Activated T-helper 9 cell treated with anti-CD3 and anti-CD28 coated beads, Interleukin-2, amount 50 U/mL, for 16 hours (primary cell): ENCODE data around the gene PFKP.
A peak's percentile ranks its signal among the peaks of the same experiment; 100 is the strongest.

Source experiments
- DNase-seq: peaks from one replicate; pipeline ENCODE4 v3.0.0-alpha.2; 2020; ENCODE audit warnings: low read depth

Gene PFKP

DNA sequence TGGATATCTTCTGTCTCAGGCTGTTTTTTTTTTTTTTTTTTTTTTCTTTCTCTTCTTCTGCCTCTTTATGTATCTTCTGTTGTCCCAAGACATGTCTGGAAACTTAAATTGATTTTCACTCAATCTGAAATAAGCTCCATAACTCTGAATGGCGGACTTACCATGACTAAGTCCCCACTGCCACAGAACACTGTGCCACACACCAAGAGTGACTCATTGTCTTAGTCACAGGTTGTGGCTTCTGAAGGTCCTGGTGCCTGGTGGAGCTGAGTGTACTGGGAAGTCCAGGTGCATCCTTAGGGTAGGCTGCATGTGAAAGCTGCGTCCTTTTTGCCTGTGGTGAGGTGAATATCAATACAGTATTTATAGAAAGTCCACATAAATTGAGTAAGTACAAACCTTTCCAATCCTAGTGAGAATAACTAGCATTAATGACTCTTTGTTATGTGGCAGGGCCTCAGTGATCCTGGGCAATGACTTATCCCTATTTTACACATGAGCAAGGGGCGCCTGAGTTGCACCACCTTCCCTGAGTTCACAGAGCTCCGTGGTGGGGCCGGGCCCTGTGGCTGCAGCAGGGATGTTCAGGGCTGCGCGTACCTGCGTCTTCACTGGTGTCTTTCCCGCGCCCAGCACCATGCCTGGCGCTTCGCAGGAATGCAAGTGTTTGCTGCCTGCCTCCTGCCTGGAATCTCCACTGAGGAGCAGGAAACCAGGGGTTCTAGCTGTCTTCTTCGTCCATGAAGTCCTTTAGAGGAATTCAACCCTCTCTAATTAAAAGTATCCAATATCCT lies 4.3 kb downstream of the PFKP start:
- DNase-seq = peak; percentile 24

DNA sequence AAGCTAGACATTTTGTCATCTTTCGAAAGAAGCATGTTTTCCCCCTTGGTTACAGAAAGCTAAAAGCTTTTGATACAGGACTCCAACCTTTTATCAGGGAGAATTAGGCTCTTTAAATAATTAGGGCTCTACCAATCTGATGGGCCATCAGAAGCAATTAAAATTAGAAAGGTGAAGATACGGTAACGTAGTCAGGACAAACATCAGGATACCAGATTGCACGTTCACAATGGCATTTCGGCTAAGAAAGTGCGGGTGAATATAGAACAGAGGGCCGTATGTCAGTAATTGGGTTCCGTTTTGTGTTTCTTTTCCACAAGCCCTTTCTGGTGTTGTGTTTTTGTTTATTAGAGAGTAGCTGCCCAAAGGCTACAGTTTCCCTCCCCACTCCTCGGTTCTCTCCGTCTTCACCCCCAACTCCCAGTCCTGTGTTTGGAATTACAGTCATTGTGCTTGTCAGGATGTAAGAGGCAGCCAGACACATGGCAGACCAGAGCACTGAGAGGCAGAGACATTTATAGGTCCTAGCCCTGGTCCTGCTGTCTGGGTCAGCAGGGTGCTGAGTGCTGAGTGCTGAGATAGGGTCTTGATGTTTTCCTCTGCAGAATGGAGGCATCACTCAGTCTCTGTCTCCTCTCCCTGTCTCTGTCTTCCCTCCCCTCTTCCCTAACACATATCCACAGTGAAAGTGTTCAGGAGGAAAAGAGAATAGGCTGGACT lies 5.5 kb downstream of the PFKP start:
- DNase-seq = no peak

DNA sequence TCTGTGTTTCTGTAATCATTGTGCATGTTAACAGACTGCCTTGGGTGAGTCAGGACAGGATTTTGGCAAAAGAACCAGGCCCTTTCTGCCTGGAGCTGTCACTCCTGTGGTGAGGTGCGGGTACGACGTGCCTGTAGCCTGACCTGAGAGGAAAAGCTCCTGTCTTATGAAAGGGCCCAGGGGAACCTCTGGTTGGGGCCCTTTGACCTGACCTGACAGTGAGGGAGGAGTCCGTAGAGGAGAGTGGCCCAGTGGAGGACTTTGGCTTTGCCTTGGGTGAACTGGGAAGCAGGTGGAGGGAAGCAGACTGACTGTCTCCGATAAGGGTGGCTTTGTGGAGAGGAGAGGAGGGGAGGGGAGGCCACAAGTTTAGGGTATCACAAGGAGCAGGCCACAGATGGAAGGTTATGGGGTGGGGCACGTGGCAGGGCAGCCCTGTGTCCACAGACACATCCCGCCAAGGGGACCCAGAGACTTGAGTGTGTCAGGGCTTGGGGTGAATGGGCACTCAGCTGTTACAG lies 6.9 kb downstream of the PFKP start:
- no peak for DNase-seq

DNA sequence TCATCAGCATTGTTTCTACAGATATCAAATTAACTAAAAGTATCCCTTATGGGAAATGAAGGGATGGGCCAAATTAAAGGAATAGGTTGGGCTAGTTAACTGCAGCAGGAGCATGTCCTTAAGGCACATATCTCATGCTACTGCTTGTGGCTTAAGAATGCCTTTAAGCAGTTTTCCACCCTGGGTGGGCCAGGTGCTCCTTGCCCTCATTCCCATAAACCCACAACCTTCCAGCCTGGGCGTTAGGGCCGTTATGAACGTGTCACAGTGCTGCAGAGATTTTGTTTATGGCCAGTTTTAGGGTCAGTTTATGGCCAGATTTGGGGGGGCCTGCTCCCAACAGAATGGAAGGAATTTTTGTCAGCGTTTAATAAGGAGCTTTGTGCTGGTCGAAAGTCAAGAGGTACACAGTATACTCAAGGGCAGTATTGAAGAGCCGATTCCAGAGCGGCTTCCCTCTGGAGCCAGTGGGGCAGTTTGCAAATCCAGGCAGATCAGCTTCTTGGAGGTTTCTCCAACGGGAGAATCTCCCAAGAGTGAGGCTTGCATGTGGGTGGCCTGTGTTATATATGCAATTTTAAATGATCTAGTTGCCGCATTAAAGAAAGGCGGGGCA lies 7.7 kb downstream of the PFKP start:
- no peak for DNase-seq

DNA sequence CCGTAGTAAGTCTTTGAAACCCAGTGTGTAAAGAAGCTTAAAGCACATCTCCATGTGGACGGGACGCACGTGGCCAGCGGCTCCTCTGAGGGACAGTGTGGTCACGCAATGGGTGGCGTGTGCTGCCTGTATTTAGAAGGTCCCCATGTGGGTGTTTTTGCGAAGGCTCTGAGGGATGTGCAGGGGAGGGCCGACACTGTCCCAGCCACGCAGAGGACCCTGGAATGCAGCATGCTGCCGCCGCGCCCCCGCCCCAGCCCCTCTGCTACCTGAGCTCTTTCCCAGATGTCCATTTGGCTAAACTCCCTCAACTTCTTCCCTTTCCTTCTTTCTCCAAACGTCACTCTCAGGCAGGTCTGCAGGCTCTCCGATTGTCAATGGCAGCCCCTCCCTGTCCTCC lies 8.8 kb downstream of the PFKP start:
- no peak for DNase-seq

DNA sequence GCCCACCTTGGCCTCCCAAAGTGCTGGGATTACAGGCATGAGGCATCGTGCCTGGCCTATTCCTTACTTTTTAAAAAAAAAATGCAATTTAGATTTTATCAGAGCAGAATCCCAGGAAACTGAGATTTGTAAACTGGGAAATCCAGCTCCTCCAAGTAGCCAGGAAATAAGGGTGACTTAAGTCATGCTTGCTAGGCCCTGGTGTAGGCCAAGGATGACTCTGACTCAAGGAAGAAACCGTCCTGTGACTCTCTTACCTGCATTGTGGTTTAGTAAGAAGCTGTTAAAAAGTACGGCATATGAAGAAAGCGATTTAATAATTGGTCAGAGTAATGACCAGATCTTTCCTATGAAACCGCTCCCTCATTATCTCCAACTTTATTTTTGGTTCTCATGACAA lies 10.2 kb downstream of the PFKP start:
- DNase-seq = no peak

DNA sequence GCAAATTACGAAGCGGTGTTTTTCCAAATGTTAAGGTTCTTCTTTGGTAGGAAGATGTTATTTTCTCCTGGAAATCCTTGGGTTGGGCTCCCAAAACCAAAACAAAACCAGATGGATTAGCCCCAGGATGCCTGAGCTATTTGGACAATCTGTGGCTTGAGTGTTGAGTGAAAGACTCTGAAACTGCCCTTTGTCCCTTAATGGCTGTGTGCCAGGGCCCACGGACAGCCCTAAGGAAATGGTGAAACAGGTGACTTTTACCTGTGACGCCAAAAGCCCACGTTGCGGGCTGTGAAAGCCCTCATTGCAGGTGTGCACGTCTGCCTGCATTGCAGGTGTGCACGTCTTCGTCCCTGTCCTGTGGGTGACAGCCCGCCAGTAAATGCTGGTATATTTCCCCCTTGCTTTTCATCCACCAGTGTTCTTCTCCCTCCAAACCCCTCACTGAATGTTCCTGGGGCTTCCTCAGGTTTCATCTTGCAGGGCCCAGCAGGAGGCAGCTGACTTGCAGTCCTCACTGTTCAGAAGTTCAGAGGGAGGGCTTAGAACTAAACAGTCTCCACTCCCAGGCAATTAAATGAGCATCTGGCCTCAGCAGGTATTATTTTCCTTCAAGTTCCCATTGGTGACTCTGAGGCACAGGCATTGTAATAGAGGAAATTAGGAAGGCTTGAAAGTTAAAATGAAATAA lies 10.7 kb downstream of the PFKP start:
- DNase-seq = no peak

DNA sequence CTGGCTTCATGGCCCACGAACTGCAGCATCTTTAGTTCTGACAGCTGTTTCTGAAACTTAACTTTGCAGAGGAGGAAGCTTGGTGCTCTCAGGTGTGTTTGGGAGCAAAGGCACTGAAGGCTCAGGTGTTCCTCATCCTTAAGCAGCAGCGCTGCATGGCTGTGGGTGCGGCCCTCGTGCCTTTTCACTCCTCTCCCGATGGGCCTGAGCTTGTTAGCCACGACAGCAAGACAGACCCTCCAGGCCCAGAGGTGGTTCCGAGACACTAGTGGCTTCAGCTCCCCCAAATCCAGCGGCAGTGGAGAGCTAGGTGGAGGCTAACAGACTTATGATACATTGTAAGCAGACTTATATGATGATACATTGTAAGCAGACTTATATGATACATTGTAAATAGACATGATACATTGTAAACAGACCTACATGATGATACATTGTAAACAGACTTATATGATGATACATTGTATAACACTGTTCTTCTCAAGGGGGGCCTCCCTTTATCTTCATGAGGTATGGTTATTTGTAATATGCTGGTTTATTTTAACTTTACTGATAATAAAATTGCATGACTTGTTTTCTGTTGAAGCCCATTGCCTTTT lies 14.1 kb downstream of the PFKP start:
- DNase-seq = no peak

DNA sequence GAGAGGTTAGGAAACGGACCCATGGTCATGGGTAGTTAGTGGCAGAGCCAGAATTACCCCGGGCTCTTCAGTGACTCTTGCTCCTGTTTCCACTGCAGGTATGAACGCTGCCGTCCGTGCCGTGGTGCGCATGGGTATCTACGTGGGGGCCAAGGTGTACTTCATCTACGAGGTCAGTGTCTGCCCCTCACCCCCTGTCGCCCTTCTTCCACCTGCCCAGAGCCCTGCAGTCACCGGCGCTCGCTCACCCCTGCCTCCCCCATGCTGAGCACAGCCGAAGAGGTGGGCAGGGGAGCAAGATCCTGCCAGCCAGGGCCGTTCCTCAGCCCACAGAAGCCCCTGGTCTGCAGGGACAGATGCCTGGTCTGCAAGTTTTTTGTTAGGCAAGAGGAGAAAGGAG lies 14.9 kb downstream of the PFKP start:
- DNase-seq = no peak

DNA sequence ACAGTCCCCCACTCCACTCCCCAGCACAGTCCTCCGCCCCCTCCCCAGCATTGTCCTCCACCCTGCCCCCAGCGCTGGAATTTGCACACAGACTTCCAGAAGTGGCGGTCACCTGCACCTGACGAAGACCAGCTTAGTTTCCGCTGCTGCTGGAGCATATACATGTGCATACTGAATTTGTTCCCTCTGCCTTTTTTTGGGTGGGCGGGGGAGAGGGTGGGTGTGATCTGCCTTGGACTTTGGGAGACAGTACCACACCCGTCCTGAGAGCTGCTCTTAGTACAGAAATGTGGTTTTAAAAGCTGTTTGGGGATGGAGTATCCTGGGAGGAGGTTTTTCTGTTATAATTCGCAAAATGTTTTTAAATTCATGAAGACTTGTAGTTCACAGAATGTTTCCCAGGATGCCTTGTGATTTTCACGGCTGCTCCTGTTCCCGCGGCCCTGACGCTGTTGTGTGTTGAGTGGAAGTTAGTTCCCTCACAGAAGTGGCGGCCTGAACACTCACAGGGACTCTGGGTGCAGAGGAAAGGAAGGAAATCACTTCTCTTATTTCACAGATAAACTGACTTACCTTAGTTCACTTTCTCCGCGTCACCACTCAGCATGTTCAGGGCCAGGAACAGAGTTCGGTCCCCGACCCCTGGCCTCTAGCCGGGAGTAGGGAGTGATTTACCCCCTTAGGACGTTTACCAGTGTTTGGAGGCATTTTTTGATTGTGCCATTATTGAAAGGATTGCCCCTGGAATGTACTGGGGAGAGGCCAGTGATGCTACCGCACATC lies 18.6 kb downstream of the PFKP start:
- no peak for DNase-seq

DNA sequence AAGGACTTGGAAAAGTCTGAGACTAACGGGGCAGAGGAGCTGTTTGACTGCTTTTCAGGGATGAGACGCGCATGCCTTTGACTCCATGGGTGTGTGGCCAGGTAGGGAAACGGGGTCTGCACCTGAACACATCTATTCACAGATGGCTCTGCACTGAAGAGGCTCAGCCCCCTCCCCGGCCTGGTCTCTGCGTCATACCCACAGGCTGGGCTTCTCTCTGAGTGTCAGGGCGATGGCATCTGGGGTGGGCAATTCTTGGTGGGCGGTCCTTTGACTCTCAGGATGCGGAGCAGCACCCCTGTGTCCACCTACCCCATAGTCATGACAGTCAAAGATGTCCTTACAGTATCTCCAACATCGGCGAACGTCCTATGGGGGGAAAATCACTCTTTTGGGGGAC lies 23.0 kb downstream of the PFKP start:
- no peak for DNase-seq

DNA sequence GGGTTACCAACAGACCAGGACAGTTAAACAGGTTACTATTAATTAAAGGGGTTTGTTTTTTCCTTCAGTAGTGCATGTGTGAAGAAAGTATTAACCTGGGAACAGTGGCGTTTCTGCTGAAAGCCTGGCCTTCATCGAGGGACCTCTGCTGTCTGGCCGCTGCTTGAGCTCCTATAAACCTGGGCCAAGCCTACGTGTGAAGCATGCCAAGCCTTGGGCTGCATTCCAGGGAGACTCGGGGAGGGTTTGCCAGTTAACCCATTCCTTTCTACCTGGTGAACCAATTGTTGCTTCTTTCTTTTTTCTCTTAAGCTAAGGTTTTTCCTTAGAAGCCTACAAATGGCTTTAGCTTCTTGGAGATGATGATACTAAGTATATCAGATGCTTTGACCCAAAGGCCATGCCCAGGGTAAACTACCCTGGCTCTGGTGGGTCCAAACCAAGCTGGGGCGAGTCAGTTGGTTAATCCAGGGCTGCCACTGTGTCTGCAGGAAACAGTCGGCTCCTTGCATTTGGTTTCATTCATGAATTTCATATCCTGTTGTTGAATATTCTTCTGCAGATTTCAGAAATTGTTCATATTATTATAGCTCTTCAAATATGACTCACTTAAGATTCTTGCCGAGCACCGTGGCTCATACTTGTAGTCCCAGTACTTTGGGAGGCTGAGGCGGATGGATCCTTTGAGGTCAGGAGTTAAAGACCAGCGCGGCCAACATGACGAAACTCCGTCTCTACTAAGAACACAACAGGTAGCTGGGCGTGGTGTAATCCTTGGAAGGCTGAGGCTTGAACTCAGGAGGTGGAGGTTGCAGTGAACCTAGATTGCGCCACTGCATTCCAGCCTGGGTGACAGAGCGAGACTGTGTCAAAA lies 23.8 kb downstream of the PFKP start:
- no peak for DNase-seq

DNA sequence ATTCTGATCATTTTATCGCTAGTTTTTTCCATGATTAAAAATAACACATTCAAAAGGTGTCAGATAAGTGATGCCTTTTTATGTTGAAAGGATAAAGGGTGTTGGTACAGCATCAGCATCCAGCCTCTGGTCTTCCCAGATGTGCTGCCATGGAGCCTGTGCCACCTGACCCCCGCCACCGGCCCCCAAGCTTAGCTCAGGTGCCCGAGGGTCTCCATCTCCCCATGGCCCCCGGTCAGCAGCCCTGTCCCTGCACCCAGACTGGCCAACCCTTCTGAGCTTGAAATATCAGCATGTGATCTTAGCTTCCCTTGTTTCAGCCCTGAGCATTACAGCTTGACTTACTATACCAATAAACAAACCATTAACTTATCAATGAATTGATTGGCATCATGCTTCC lies 24.6 kb downstream of the PFKP start:
- DNase-seq = no peak

DNA sequence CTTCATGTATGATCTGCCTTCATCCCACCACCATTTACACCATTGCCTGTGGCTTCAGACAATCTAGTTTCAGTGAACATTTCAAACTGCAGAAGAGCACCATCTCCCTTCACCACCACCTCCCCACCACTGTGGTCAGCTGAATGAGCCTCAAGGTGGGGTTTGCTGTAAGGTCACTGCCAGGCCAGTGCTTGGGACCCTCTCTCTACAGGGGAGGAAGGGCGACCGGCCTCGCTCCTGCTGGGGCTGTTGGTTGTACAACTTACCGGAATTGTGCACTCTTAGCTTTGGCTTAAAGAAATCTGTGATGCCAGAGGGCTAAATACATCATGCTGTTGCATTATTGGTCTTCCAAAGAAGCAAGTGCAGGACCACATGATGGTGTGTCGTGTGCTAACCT lies 26.6 kb downstream of the PFKP start:
- DNase-seq = no peak

DNA sequence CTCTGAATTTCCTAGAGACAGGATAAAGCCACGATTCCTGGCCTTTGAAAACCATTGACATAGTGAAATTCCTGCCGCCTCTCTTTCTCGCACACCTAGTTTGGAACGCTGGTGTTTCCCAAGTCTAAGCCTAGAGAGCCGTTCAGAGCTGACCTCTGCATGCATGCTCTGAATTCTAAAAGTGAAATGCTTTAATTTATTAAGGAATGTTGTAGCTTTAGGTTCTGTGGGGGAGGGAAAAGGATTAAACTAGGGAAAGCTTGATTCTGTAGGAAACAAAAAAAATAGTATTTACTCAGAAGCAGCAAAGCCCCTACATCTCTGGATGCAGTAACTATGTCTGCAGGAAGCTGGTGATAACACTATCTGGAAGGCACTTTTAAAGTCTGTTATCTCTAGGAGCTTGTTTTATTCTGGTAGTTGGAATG lies 27.3 kb downstream of the PFKP start:
- DNase-seq = no peak

DNA sequence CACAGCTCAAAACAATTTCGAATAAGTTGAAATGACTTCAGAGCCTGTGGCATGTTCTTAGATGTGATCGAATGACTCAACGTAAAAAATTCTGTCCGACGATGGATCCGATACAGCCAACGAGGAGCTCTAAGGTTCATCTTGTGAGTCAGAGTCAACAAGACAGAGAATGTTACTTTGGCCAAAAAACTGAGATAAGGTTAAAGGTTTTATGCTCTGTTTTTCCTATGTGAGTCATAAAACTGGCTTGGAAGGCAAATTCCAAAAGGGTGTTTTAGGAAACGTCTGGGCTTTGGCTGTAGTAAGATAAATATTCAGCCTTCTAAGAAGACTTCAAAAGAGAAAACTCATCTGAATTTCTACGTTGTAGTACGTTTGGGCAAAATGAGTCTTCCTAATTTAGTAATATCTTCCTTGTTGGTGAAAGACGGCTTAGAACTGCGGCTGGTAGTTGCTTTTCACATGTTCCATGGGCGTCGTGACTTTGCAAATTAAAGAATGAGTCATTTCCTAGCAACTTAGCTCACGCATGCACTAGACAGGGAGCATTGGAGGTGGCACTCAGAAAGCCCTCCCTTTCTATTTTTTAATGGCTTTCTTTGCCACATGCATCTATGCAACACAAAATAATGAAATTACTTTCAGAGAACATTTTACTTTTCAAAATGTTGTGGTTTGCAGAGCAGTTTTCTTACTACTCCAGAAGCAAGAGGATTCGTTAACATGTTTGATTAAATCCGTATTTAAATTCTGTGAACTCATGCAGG lies 28.2 kb downstream of the PFKP start:
- DNase-seq = peak; percentile 30

DNA sequence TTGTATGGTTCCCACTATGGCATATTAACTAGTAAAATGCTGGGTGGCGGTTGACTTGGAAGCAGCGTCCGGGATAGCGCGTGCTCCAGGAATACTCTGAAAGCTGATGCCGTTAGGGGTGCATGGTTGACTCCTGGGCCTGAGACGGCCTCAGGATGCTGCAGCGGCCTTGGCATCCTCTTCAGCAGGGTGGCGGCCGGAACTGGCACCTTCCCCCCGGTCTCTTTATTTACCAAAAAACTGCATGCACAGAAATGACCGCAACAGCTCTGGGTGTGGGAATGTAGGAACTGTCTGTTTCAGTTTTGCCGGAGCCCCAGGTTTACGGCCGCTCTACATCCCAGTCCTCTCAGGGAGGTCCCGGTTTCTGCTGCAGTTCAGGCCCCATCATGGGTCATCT lies 28.8 kb downstream of the PFKP start:
- no peak for DNase-seq

DNA sequence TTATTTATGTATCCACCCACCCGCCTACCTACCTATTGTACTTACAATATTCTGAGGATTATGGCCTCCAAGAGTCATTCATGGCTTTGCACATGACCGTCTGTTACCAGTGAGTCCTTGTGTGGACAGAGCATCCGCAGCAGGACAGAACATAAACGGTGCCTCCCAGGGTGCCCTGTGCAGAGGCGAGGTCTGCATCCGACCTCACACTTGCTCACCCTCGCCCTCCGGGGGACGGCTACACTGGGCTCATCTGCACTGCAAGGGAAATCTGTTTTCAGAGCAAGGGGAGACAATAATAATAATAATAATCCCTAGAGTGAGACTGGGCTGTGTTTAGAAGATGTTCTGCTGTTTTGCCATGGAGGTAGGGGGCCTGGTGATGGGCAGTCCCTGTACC lies 29.8 kb downstream of the PFKP start:
- DNase-seq = no peak

DNA sequence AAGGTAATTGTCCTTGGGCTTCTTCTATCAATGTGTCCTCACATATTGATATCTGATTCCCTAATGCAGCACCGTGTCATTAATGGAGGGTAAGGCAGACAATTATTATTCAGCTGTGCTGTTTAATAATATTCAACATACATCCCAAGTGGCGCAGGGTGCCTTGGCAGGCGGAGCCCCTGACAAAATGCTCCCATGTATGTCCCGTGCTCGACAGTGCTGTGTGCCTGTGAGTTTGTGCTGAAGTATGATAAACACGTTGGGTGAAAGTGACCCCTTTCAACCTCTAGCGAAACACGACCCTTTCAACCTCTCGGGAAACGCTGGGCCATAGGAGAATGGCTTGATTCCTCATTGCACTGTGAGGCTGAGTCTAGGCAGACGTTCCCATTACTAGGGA lies 31.3 kb downstream of the PFKP start:
- DNase-seq = no peak
